Measurements from ENCODE around the gene GSTM5. TPM values are rescaled to one million over a fixed set of nuclear protein-coding genes. Genes with fewer than 3 reads are reported as not detected.
A peak's percentile ranks its signal among the peaks of the same experiment; 100 is the strongest.

GSTM5 gene
- total RNA-seq, 1 donor from 2014 or later = 2.4 TPM

DNA sequence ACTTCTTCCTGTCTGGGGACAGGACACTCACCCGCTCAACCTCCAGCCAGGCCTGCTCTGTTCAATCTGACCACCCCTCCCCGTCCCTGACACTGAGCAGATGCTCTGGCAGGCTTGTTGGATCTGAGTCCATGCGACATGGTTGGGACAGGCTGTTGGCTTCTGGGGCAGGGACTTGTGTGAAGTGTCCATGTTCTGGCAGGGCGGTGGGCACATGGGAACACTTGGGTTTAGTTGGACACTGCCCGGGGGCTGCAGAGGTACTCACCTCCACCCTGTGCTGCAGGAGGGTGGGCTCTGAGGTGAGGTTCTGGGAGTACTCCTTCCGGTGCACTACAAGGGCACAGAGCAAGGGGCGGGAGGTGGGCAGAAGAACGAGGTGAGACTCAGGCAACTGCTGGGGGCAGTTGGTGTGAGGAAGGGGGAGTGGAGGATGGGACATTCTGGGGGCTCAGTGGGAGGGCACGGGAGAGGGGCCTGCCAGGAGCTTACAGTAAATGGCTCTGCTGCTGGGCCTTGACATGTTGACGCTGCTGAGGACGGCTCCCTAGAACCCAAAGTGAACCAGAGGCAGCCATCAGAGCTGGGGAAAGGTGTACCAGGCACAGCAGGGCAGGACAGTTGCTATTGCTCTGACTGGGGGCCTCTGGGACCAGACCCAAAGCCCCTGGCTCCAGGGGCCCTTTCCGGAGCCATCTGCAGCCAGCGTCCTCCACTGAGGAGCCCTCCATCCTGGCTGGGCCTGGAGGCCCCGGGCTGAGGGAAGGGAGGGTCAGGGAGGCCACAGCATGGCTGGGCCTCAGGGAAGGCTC, 49.4 kb downstream of the GSTM5 start:
- no peak overlapping the region for H3K4me3 ChIP-seq
- H3K4me1 ChIP-seq = peaks cover 3% of the 10 kb centered on the region
- no peaks in the 10 kb centered on the region for H3K36me3 ChIP-seq
- peak; percentile 42 for DNase-seq
- TF ChIP-seq, protein P1, sequence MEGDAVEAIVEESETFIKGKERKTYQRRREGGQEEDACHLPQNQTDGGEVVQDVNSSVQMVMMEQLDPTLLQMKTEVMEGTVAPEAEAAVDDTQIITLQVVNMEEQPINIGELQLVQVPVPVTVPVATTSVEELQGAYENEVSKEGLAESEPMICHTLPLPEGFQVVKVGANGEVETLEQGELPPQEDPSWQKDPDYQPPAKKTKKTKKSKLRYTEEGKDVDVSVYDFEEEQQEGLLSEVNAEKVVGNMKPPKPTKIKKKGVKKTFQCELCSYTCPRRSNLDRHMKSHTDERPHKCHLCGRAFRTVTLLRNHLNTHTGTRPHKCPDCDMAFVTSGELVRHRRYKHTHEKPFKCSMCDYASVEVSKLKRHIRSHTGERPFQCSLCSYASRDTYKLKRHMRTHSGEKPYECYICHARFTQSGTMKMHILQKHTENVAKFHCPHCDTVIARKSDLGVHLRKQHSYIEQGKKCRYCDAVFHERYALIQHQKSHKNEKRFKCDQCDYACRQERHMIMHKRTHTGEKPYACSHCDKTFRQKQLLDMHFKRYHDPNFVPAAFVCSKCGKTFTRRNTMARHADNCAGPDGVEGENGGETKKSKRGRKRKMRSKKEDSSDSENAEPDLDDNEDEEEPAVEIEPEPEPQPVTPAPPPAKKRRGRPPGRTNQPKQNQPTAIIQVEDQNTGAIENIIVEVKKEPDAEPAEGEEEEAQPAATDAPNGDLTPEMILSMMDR (IDR thresholded peaks at IDR 0.05; ENCODE audit: borderline replicate concordance) = no peak
- intact Hi-C loops (cut with micrococcal nuclease) = no loop called here
- H3K27me3 ChIP-seq (ENCODE audit: low read depth) = no peaks in the 10 kb centered on the region
- no peaks in the 10 kb centered on the region for H3K9me3 ChIP-seq (replicated peaks)
- H3K27ac ChIP-seq (replicated peaks) = no peak overlapping the region

DNA sequence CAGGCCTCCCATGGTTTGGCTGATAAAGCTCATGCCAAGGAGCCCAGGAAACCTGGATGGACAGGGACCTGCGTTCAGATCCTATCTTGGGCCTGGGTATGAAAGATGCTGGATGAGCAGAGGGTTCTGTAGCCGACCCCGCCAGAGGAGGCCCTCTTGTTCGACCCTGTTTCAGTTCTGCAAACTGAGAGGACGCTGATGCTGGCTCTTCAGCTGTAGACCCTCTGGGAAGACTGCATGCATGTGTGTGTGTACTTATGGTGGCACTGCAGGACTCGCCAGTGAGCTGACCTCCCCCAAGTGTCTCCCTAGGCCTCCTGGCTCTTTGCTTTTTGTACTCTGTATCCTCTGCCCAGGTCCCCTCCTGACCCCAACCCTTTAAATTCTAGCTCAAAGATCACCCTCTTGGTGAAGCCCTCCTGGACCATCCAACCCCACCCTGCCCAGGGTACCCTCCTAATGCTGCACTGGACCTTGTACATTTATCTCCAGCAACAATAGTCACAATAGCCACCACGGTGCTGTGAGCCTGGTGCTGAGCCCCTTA, 50.1 kb downstream of the GSTM5 start:
- Histone ChIP-seq H3K27ac (replicated peaks) (no peak overlapping the region), H3K36me3 (no peaks in the 10 kb centered on the region), H3K27me3 (ENCODE audit: low read depth) (no peaks in the 10 kb centered on the region), H3K4me1 (peaks cover 10% of the 10 kb centered on the region), H3K9me3 (replicated peaks) (no peaks in the 10 kb centered on the region), H3K4me3 (no peak overlapping the region)
- intact Hi-C loops (cut with micrococcal nuclease) = no loop called here
- TF ChIP-seq, protein P1 (IDR thresholded peaks at IDR 0.05; ENCODE audit: borderline replicate concordance) = no peak
- peak; percentile 5 for DNase-seq

DNA sequence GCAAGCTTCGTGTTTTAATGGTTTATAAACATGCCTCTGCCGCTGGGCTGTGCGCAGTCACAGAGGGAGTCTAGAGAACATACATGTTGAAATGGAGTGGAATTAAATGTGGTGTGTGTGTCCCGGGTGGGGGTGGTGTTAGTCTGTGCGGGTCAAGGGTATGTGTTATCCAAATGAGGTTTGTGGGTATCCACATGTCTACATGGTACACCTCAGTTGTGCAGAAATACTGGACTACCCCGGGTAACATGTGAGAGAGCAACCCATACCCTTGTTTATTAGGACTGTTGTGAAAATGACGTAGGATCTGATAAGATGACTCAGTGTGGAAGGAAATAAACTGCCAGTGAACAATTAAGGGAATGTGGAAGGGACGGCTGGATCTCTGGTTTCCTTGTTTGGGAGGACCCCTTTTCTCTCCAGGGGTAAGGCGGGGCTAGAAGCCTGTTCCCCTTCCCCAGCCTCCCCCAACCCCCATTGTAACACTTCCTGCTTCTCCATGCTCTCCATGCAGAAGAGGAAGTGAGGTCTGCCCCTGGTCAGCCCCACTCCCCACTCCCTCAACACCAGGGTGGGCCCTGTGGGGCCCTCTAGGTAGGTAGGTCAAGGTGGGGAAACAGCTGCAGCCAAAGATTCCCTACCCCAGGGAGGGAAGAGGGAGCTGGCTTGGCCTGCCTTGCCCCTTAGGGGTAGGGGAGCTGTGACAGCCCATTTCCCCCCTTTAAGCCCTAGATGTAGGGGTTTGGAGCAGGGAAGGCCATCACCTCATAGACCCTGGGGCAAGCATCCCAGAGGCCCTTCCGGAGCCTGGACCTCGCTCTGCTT, 51.0 kb downstream of the GSTM5 start:
- TF ChIP-seq, protein P1 (IDR thresholded peaks at IDR 0.05; ENCODE audit: borderline replicate concordance) = no peak
- no peaks in the 10 kb centered on the region for H3K36me3 ChIP-seq
- H3K4me3 ChIP-seq = no peak overlapping the region
- H3K4me1 ChIP-seq = peaks cover 19% of the 10 kb centered on the region
- no peak overlapping the region for H3K27ac ChIP-seq (replicated peaks)
- intact Hi-C loops (cut with micrococcal nuclease) = no loop called here
- no peaks in the 10 kb centered on the region for H3K9me3 ChIP-seq (replicated peaks)
- peak; percentile 14 for DNase-seq
- H3K27me3 ChIP-seq (ENCODE audit: low read depth) = no peaks in the 10 kb centered on the region

DNA sequence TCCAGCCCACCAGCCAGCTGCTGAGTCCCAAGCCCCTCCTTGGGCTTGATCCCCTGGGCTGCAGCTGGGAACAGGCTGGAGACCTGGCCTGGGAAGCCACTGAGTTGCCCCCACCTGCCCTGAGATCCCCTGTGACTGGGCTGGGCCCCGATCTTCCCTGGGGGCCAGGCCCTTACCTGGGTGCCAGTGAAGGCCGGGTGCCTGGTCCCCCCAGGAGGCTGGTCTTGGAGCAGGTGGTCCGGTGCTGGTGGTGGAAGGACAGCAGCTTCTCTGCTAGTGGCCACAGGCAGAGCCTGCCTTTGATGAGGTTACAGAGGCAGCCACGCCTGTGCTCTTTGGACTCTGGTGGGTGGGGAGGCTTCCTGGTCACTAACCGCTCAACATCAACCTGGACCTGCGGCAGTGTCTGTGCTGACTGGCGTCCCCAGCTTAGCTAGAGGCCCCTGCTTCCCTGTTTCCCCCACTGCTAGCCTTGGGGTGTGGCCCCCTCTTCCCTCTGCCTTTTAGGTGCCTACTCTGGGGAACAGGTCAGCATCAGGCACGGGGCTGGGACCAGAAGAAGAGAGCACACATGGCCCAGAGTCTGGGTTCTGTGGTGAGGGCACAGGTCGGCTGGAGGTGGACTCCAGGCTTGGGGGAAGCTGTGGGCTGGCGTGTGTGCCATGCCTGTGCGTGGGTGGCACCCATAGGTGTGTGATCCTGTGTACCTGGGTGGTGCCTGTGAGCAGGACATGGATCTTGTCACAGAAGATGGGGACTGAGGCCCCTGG, 51.8 kb downstream of the GSTM5 start, which contains the start of gene EPS8L3:
EPS8L3 (minus strand) TSS at position 278 of the 770 bp plus-strand sequence. CDS start 2,174 bp downstream, outside the sequence.
- intact Hi-C loops (cut with micrococcal nuclease) = no loop called here
- peaks cover 27% of the 10 kb centered on the region for H3K4me1 ChIP-seq
- no peaks in the 10 kb centered on the region for H3K36me3 ChIP-seq
- no peaks in the 10 kb centered on the region for H3K27me3 ChIP-seq (ENCODE audit: low read depth)
- no peaks in the 10 kb centered on the region for H3K9me3 ChIP-seq (replicated peaks)
- H3K27ac ChIP-seq (replicated peaks) = no peak within 1 kb of the TSS
- DNase-seq = peak; percentile 6
- H3K4me3 ChIP-seq = no peak within 1 kb of the TSS
- TF ChIP-seq, protein P1 (IDR thresholded peaks at IDR 0.05; ENCODE audit: borderline replicate concordance) = no peak

Data from left ventricle myocardium inferior (tissue), 1 donor.